Body of pancreas (tissue), 4 donors: Measurements from ENCODE around the gene RASAL1.

Experiments used
- CTCF ChIP-seq, 7 experiments: fragments of 450-650 bp in 4 of 7; fragments of 200-600 bp in 3 of 7; sonication (generic) in 3 of 7; IDR thresholded peaks; one replicate each; pipeline ENCODE4 v1.5.1; 2016 to 2019; ENCODE audit warnings: antibody characterized with exemption in 7 of 7
- POLR2A ChIP-seq, 3 donors: fragments of 450-650 bp; IDR thresholded peaks; one replicate each; pipeline ENCODE4 v1.6.1; 2016; ENCODE audit warnings: antibody characterized with exemption in 3 of 3, mild to moderate bottlenecking in 2 of 3

GRCh38 chr12:113143959-113144358 is 8.4 kb upstream of the RASAL1 start:
- TF ChIP-seq CTCF (IDR thresholded peaks at IDR 0.05) (no peak), POLR2A (IDR thresholded peaks at IDR 0.05) (no peak)
